ENCODE measurements around the gene ANKRD66. TPM values are rescaled to one million over a fixed set of nuclear protein-coding genes. Genes with fewer than 3 reads are reported as not detected.

ANKRD66 gene
- total and polyA plus RNA-seq, 3 experiments from 2014 or later, result not detected

DNA sequence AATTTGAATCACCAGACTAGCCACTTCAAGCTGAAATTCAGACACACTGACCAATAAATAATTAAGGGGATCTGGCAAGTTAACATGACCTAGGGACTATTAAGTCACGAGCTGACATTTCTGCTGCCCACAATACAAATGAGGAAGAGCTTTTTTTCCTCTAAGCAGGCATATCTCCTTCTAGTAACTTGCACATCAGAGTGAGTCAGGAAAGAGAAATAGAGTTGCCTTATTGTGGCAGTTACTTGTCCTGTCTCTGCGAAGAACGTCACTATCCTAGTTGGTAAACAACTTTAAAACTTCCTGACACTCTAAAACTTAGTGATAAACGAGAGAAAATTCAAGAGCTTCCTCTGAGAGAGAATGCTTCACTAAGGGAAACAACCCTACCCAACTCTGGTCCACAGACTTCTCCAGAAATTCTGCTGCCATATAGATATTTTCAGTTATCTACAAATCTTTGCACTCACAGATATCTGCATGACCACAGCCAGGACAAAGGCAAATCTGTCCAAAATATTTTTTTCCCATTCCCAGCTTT is 15.7 kb upstream of the ANKRD66 start:
- no peak overlapping the region for H3K4me3 ChIP-seq (ENCODE audit: low read length)
- peaks cover 1 to 13% (median 10%) of the 10 kb centered on the region in 3 donors for H3K4me1 Mint-ChIP-seq
- H3K36me3 Mint-ChIP-seq, result no peaks in the 10 kb centered on the region
- no peak for DNase-seq
- H3K27me3 Mint-ChIP-seq, result peaks cover 33 to 62% of the 10 kb centered on the region in 2 donors
- no peak overlapping the region for H3K27ac ChIP-seq (ENCODE audit: low read depth, low read length)
- POLR2A ChIA-PET, result no interaction called here
- H3K36me3 ChIP-seq (ENCODE audit: insufficient read depth, low read length), result no peaks in the 10 kb centered on the region
- H3K4me1 ChIP-seq (ENCODE audit: insufficient read depth, low read length), result no peaks in the 10 kb centered on the region
- no peaks in the 10 kb centered on the region for H3K9me3 ChIP-seq (ENCODE audit: low read length)
- CTCF ChIA-PET, result no interaction called here
- H3K27ac Mint-ChIP-seq, result no peak overlapping the region
- no peaks in the 10 kb centered on the region for H3K27me3 ChIP-seq (ENCODE audit: insufficient read depth, low read length, poor library complexity, severe bottlenecking)
- H3K4me3 Mint-ChIP-seq, result no peak overlapping the region
- no peaks in the 10 kb centered on the region for H3K9me3 Mint-ChIP-seq

DNA sequence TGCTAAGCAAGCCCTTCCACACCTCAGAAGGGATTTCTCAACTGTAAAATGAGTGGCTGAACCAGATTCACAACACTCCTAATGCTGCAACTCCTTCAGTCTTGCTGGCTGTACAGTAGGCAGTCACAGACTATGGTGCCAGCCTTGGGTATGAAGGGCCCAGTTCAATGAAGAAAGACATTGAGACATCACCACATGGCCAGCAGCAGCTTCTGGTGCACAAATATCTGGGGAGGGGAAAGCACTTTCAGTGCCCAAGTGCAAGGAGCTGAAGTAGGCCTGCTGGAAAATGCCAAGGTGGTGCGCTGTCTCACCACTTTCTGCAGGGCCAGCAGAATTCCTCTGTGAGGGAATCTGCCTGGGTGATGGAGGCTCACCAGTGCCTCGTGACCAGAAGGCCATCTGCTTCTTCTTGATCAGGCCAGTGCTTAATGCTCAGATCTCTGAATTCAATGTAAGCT is 13.4 kb upstream of the ANKRD66 start:
- H3K36me3 ChIP-seq (ENCODE audit: insufficient read depth, low read length), result no peaks in the 10 kb centered on the region
- no peak overlapping the region for H3K27ac ChIP-seq (ENCODE audit: low read depth, low read length)
- Mint-ChIP-seq H3K36me3 (no peaks in the 10 kb centered on the region), H3K4me1 (peaks cover 1 to 18% (median 10%) of the 10 kb centered on the region in 3 donors), H3K27ac (no peak overlapping the region), H3K4me3 (peak overlapping the region in 1 of 7 donors; percentile 12), H3K27me3 (peaks cover 49 to 71% of the 10 kb centered on the region in 2 donors), H3K9me3 (no peaks in the 10 kb centered on the region)
- DNase-seq, result no peak
- ChIA-PET CTCF (no interaction called here), POLR2A (no interaction called here)
- H3K4me1 ChIP-seq (ENCODE audit: insufficient read depth, low read length), result no peaks in the 10 kb centered on the region
- H3K27me3 ChIP-seq (ENCODE audit: insufficient read depth, low read length, poor library complexity, severe bottlenecking), result no peaks in the 10 kb centered on the region
- H3K9me3 ChIP-seq (ENCODE audit: low read length), result no peaks in the 10 kb centered on the region
- no peak overlapping the region for H3K4me3 ChIP-seq (ENCODE audit: low read length)

DNA sequence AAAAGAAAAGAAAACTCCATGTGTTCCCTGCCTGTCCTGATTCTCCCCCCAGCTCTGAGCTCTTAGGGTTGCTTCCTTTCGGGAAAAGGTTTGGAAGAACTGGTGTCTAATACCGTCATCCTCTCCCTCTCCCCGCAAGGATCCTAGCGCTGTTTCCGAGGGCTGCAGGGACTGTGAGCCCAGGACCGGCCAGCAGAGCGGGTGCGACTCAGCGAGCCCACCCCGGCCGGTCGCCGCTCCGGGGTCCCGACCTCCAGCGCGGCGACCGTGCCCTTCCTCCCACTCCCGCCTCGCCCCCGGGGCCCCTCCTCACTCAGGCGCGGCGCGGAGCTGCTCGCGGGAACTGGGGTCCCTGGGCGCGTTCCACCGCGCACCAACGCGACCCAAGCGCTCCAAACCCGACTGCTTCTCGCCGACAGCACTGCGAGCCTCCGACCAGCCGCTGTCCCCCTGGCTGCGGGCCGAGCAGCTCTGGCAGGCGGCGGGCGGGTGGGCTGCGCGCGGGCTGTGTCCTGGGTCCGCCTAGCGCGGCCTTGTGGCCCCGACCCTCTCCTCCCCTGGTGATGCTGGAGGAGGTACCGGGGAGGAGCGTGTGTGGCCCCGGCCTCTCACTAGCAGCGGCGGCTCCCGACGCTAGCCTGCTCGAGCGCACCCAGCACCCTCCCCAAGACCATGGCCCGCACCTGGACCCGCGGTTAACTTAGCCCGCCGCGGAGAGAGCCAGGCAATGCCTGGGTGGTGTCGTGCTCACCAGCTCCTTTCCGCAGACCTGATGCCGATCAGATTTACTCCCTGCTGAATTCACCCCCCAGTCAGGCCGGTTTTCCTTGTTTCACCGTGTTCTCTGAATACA is 11.6 kb upstream of the ANKRD66 start, which contains the start of gene PLA2G7:
Gene PLA2G7 (minus strand): TSS at position 509 of the 853 bp plus-strand sequence. CDS start 12,484 bp downstream, outside the sequence.
- peak within 1 kb of the TSS in 5 of 7 donors; percentile 13 to 48 (median 34) for H3K4me3 Mint-ChIP-seq
- POLR2A ChIA-PET, result no interaction called here
- Histone ChIP-seq H3K27ac (ENCODE audit: low read depth, low read length) (no peak within 1 kb of the TSS), H3K27me3 (ENCODE audit: insufficient read depth, low read length, poor library complexity, severe bottlenecking) (no peaks in the 10 kb centered on the region), H3K4me3 (ENCODE audit: low read length) (no peak within 1 kb of the TSS), H3K9me3 (ENCODE audit: low read length) (no peaks in the 10 kb centered on the region), H3K36me3 (ENCODE audit: insufficient read depth, low read length) (no peaks in the 10 kb centered on the region), H3K4me1 (ENCODE audit: insufficient read depth, low read length) (no peaks in the 10 kb centered on the region)
- H3K36me3 Mint-ChIP-seq, result no peaks in the 10 kb centered on the region
- peaks cover 53 to 66% of the 10 kb centered on the region in 2 donors for H3K27me3 Mint-ChIP-seq
- DNase-seq, result no peak
- no peak within 1 kb of the TSS for H3K27ac Mint-ChIP-seq
- CTCF ChIA-PET, result interaction anchor here (1.1 kb wide), 1 partner anchor 10 kb away, joined by 3 read pairs; no protein-coding TSS in a partner anchor
- peaks cover 1 to 18% (median 10%) of the 10 kb centered on the region in 3 donors for H3K4me1 Mint-ChIP-seq
- no peaks in the 10 kb centered on the region for H3K9me3 Mint-ChIP-seq

DNA sequence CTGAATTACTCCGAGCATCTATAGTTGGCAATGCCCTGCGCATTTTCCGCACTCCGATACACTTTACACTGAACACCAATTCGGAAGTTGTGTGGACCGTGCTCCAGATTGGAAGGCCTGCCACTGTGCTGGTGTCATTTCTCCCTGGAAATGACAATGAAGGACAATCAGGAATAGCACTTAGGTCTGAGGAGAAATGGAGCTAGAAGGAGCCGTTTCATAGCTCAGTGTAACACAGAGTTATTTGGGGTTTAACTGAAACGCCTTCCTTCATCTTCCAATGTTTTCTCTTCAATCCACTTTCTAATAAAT is 11.1 kb upstream of the ANKRD66 start:
- no peaks in the 10 kb centered on the region for H3K36me3 ChIP-seq (ENCODE audit: insufficient read depth, low read length)
- ChIA-PET CTCF (no interaction called here), POLR2A (no interaction called here)
- Mint-ChIP-seq H3K9me3 (no peaks in the 10 kb centered on the region), H3K27ac (no peak overlapping the region), H3K36me3 (no peaks in the 10 kb centered on the region), H3K27me3 (peaks cover 53 to 63% of the 10 kb centered on the region in 2 donors), H3K4me3 (peak overlapping the region in 3 of 7 donors; percentile 13 to 26 (median 18)), H3K4me1 (peaks cover 1 to 18% (median 10%) of the 10 kb centered on the region in 3 donors)
- no peaks in the 10 kb centered on the region for H3K27me3 ChIP-seq (ENCODE audit: insufficient read depth, low read length, poor library complexity, severe bottlenecking)
- no peak overlapping the region for H3K4me3 ChIP-seq (ENCODE audit: low read length)
- DNase-seq, result no peak
- no peaks in the 10 kb centered on the region for H3K4me1 ChIP-seq (ENCODE audit: insufficient read depth, low read length)
- no peak overlapping the region for H3K27ac ChIP-seq (ENCODE audit: low read depth, low read length)
- no peaks in the 10 kb centered on the region for H3K9me3 ChIP-seq (ENCODE audit: low read length)

DNA sequence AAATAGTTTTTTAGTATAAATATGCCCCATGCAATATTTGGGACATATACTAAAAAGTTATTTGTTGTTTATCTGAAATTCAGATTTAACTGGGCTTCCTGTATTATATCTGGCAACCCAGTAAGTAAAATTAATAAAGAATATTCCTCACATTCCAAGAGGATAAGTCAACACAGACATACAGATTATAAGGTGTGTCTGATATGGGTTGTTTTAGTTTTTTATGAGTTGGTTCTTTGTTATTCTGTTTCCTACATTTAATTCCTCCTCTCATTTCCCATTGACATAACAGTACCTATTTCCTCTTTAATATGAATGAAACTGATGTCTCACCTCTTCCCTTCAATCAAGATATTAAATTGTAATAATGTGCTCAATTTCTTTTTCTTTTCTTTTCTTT is 9.8 kb upstream of the ANKRD66 start:
- ChIA-PET CTCF (no interaction called here), POLR2A (no interaction called here)
- no peaks in the 10 kb centered on the region for H3K36me3 Mint-ChIP-seq

DNA sequence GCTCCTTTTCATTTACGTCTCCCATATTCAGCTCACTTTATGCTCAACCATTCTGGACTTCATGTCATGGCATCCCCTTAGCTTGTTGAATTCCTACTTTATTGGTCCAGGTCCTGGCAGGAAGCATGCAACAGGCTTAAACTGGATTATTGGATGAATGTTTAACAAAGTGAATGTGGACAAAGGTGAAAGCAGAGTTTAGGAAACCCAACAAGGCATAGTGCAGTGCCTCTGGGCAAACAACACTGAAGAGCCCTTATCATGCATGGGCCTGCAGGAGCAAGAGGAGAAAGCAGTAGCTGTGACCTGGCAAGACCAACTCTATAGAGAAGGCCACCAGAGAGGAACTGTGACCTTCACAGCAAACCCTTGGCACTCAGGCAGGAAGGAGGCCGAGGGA is 5.3 kb upstream of the ANKRD66 start:
- Mint-ChIP-seq H3K9me3 (no peaks in the 10 kb centered on the region), H3K27me3 (peaks cover 18% of the 10 kb centered on the region in 2 donors), H3K27ac (no peak overlapping the region), H3K4me1 (peaks cover 0 to under 1% (median 0%) of the 10 kb centered on the region in 3 donors), H3K4me3 (no peak overlapping the region), H3K36me3 (no peaks in the 10 kb centered on the region)
- ChIA-PET POLR2A (no interaction called here), CTCF (no interaction called here)
- Histone ChIP-seq H3K27ac (ENCODE audit: low read depth, low read length) (no peak overlapping the region), H3K27me3 (ENCODE audit: insufficient read depth, low read length, poor library complexity, severe bottlenecking) (no peaks in the 10 kb centered on the region), H3K9me3 (ENCODE audit: low read length) (no peaks in the 10 kb centered on the region), H3K36me3 (ENCODE audit: insufficient read depth, low read length) (no peaks in the 10 kb centered on the region), H3K4me3 (ENCODE audit: low read length) (no peak overlapping the region), H3K4me1 (ENCODE audit: insufficient read depth, low read length) (no peaks in the 10 kb centered on the region)
- no peak for DNase-seq

More for the DNA sequence above, 9.8 kb upstream of the ANKRD66 start:
- H3K36me3 ChIP-seq (ENCODE audit: insufficient read depth, low read length), result no peaks in the 10 kb centered on the region
- Mint-ChIP-seq H3K27me3 (peaks cover 49 to 56% of the 10 kb centered on the region in 2 donors), H3K27ac (no peak overlapping the region), H3K9me3 (no peaks in the 10 kb centered on the region), H3K4me3 (no peak overlapping the region), H3K4me1 (peaks cover 1 to 18% (median 10%) of the 10 kb centered on the region in 3 donors)
- no peaks in the 10 kb centered on the region for H3K27me3 ChIP-seq (ENCODE audit: insufficient read depth, low read length, poor library complexity, severe bottlenecking)
- H3K4me1 ChIP-seq (ENCODE audit: insufficient read depth, low read length), result no peaks in the 10 kb centered on the region
- no peak overlapping the region for H3K27ac ChIP-seq (ENCODE audit: low read depth, low read length)
- no peak for DNase-seq
- no peaks in the 10 kb centered on the region for H3K9me3 ChIP-seq (ENCODE audit: low read length)
- H3K4me3 ChIP-seq (ENCODE audit: low read length), result no peak overlapping the region

DNA sequence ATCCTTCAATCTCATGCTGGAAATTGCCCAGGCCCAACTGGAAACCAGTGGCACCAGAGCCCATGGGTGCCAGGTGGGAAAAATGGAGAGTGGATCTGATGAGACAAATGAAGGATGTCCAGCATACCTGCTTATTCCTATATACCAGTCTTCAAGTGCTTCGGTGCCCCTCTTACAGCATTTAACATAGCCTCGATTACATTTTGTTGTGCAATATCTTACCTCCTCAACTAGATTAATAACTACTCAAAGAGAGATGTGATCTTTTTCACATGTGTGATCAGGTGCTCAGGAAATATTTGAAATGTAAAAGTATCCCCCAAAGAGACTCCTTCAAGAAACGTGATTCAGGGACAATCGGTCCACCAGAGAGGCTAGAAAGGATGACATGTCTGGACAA is 4.8 kb upstream of the ANKRD66 start:
- no peak for DNase-seq
- Mint-ChIP-seq H3K27me3 (peaks cover 16 to 17% of the 10 kb centered on the region in 2 donors), H3K4me1 (no peaks in the 10 kb centered on the region), H3K9me3 (no peaks in the 10 kb centered on the region), H3K4me3 (no peak overlapping the region), H3K27ac (no peak overlapping the region), H3K36me3 (no peaks in the 10 kb centered on the region)
- no peaks in the 10 kb centered on the region for H3K36me3 ChIP-seq (ENCODE audit: insufficient read depth, low read length)
- no peaks in the 10 kb centered on the region for H3K9me3 ChIP-seq (ENCODE audit: low read length)
- no peaks in the 10 kb centered on the region for H3K27me3 ChIP-seq (ENCODE audit: insufficient read depth, low read length, poor library complexity, severe bottlenecking)
- ChIA-PET POLR2A (no interaction called here), CTCF (no interaction called here)
- H3K27ac ChIP-seq (ENCODE audit: low read depth, low read length), result no peak overlapping the region
- H3K4me1 ChIP-seq (ENCODE audit: insufficient read depth, low read length), result no peaks in the 10 kb centered on the region
- H3K4me3 ChIP-seq (ENCODE audit: low read length), result no peak overlapping the region

DNA sequence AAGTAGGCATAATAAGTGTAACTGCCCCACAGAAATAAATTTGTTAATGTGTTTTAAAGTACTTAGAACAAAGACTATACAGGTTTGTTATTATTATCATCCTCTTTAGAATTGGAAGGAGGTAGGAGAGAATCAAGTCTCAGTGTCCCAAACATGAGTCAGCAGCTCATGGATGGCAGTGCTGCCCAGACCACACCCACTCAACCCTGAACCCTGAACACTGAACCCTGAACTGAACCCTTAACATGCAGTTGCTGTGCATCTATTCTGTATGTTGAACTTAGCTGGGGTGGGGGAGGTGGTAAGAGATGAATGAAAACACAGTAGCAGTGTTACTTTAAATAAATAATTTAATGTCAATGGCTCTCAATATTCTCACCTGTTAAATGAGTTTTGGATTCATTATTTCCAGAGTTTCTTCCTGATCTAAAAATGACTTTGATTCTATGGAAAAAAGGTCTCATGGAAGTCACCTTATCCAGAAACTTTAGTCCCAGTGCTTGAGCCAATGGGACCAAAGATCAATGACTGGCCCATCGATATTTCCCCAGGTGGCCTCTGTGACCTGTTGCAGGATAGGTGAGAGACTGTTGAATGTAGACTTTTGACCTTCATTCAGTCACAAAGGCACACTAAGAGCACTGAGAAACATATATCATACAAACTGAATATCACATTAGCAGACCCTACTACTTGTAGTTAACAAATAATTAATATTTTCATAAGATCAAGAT is 3.1 kb upstream of the ANKRD66 start:
- peaks cover 2 to 3% of the 10 kb centered on the region in 2 donors for H3K27me3 Mint-ChIP-seq
- H3K4me1 ChIP-seq (ENCODE audit: insufficient read depth, low read length), result no peaks in the 10 kb centered on the region
- H3K9me3 ChIP-seq (ENCODE audit: low read length), result no peaks in the 10 kb centered on the region
- H3K27me3 ChIP-seq (ENCODE audit: insufficient read depth, low read length, poor library complexity, severe bottlenecking), result no peaks in the 10 kb centered on the region
- no peaks in the 10 kb centered on the region for H3K36me3 ChIP-seq (ENCODE audit: insufficient read depth, low read length)
- no peaks in the 10 kb centered on the region for H3K4me1 Mint-ChIP-seq
- H3K4me3 ChIP-seq (ENCODE audit: low read length), result no peak overlapping the region
- no peak for DNase-seq
- no peak overlapping the region for H3K4me3 Mint-ChIP-seq
- H3K27ac ChIP-seq (ENCODE audit: low read depth, low read length), result no peak overlapping the region
- CTCF ChIA-PET, result no interaction called here
- H3K9me3 Mint-ChIP-seq, result no peaks in the 10 kb centered on the region
- no peak overlapping the region for H3K27ac Mint-ChIP-seq
- POLR2A ChIA-PET, result no interaction called here
- no peaks in the 10 kb centered on the region for H3K36me3 Mint-ChIP-seq
